NT2/D1 (cell line): ENCODE results near the gene GRID2.

Experiments
- SUZ12 ChIP-seq: IDR thresholded peaks from 2 replicates; pipeline ENCODE4 v1.6.1; 2011; ENCODE audit not compliant: insufficient read length, insufficient read depth; ENCODE audit errors: extremely low read depth
- YY1 ChIP-seq: IDR thresholded peaks from 2 replicates; pipeline ENCODE4 v1.6.1; 2011; ENCODE audit not compliant: insufficient read length, insufficient read depth
- ZNF274 ChIP-seq: IDR thresholded peaks from 2 replicates; pipeline ENCODE4 v1.6.1; 2011; ENCODE audit warnings: mild to moderate bottlenecking, low read depth, low read length

DNA sequence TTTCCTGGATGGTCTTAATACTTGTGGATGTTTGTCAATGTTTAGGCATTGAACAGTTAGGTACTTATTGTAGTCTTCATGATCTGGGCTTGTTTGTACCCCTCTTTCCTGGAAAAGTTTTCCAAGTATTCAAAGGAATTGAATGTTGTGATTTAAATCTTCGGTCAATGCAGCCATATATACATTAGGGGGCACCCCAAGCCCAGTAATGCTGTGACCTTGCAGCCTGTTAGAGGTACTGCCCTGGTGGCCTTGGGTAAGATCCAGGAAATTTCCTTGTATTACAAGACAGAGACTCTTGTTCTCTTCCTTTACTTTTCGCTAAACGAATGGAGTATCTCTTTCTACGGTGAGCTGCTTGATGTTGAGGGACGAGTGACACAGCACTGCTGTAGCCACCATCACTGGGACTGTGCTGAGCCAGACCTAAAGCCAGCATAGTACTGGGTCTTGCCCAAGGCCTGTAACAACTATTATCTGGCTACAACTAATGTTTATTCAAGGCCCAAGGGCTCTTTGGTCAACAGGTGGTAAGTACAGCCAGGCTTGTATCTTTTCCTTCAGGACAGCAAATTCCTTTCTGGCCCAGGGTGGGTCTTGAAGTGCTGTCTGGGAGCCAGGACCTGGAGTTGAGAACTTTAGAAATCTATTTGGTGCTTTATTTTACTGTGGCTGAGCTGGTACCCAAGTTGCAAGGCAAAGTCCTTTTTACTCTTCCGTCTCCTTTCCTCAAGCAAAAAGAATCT is 1406.5 kb downstream of the GRID2 start:
- no peak for TF ChIP-seq YY1
- TF ChIP-seq ZNF274: no peak
- TF ChIP-seq SUZ12: no peak
